OCI-LY1 (cell line): ENCODE data around the gene GSG1L.

Source experiments
- CTCF ChIP-seq: fragments of 200-600 bp; sonication (generic), shearing (Covaris generic); IDR thresholded peaks from 2 replicates; pipeline ENCODE4 v1.5.1; 2017; ENCODE audit warnings: mild to moderate bottlenecking, antibody characterized with exemption, low read length, moderate library complexity, mixed read lengths
- EZH2 ChIP-seq: fragments of 200-600 bp; sonication (generic), shearing (Covaris generic); IDR thresholded peaks from 2 replicates; pipeline ENCODE4 v1.8.0; 2017; ENCODE audit warnings: borderline replicate concordance, mixed run types, mild to moderate bottlenecking, antibody characterized with exemption, low read length, moderate library complexity, mixed read lengths

DNA sequence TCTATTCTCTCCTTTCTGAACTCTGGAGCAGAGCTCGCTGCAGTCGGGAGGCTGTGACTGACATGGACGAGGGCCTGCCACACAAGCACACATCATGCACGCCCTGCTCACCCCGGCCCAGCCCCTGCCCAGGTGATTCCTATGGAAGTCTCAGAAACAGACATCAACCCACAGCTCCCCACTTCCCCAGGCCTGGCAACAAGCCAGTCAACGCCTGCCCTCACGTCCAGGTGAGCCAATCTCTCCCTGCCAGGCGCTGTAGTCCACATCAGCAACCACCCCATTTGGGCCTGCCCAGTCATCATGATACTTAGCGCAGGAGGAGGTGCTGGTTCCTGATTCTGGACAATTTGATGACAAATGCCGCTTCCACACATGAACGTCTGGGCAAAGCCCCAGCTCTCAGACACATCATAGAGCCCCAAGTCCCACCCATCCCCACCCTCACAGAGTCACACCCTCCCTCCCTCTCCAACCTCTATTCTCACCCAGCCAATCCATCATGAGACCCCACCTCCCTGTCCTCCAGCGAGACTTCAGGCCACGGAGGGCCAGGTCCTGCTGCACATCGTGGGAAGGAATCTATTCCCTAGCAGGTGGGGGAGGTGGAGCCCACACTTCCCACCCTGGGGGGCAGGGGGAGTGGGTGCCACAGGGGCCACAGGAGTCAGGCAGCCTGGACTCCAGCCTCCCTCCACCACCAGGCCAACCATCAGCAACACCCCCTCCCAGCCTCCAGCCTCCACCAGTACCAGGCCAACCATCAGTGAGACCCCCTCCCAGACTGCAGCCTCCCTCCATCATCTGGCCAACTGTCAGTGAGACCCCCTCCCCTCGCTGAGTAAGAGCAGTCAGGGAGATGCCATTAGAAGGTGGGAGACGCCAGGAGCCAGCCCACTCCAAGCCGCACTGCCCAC is 33.7 kb upstream of the GSG1L start:
- no peak for TF ChIP-seq CTCF
- no peak for TF ChIP-seq EZH2
